ENCODE data around the gene ABTB1.

The ABTB1 gene

DNA sequence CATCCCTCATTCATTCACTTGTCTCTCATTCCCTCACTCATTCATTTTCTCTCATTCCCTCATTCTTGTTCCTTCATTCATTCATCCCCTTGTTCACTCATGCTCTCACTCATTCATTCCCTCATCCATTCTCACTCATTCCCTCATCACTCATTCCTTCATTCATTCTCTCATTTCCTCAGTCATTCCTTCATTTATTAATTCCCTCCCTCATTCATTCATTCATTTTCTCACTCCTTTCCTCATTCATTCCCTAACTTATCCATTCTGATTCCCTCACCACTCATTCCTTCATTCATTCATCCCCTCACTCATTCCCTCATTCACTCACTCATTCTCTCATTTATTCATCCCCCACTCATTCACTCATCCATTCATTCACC is 13.8 kb downstream of the ABTB1 start:
- DNase-seq, result no peak

DNA sequence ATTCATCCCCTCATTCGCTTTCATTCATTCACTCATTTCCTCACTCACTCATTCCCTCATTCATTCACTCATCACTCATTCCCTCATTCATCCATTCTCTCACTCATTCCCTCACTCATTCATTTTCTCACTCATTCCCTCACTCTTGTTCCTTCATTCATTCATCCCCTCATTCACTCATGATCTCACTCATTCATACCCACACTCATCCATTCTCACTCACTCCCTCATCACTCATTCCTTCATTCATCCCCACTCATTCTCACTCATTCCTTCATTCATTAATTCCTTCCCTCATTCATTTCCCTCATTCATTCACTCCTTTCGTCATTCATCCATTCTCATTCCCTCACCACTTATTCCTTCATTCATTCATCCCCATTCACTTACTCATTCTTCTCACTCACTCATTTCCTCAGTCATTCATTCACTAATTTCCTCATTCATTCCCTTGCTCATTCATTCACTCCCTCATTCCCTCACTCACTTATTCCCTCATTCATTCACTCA is 14.5 kb downstream of the ABTB1 start:
- DNase-seq, result no peak

DNA sequence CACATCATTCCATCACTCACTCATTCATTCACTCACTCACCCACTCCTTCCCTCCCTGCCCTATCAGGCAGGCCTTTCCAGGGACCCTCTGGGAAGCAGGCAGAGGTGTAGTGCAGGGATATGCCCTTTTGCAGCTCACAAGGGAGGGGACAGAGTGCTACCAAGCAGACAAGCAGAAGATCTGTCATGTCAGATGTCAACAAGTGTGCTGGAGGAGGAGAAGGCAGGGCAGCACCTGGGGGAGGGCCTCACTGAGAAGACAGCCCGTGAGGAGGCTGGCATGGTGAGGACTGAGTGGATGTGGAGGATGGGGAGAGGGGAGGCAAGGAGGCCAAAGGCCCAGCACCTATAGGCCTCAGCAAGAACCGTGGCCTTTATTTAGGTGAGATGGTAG is 15.3 kb downstream of the ABTB1 start:
- no peak for DNase-seq

DNA sequence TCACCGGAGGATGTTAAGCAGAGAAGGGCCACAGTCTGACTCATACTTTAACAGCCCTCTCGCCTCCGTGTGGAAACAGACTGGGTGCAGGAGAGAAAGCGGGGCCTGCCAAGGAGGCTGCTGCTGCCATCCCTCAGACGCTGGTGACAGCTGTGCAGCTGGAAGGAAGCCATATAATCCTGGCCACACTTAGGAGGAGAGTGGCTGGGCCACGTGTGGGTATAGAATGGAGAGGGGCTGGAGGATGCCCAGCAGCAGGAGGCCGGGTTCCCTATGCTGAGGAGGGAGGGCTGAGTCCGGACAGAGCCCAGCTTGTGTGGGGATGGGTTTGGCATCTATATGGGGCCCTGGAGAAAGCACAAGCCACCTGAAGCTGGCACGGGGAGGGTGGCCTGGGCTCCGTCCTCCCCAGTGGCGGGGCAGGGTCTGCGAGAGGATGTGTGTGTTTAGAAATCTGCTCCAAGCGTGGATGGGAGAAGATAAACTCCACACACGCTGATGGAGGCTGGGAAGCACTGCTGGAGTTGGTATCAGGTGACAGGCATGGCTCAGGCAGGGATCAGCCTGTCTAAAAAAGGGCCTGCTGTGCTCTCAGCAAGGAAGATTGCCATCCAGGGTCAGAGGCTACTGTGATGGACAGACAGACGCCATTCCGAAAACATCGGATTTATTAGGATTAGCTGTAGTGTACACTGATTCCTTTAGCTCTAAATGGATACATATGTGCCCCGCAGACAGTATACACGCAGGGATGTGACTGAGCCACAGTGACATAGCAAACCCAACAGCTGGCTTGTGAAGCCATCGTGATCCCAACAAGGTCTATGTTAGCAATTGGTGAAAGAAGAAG is 15.9 kb downstream of the ABTB1 start:
- DNase-seq, result peak in 7 of 51 donors; percentile 22 to 62 (median 34)

DNA sequence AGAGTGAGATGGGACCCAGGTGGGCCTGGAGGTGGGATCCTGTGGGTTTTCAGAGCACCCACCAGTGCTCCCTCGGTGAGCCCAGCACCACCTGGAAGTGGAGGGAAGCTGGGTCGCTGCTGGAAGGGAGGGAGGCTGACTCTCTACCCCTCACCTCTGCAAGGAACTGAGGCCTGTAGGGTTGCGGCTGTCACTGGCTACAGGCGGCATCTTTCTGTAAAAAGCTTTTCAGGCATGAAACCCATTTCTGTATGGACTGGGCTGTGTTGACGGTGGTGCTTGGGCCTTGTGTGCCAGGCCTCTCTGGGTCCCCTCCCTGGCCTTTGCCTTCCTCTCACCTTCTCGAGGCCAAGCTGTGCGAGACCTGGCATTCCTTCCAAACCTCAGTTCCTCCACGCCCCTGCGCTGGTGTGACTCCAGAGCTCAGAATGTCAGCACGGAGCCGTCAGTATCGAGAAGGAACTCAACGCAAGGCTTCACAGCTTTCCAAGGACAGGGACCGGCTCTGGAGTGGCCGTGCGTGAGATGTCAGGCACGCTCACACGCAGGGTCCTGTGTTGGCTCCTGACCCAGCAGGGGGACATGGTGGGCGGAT is 16.6 kb downstream of the ABTB1 start:
- DNase-seq, result no peak

DNA sequence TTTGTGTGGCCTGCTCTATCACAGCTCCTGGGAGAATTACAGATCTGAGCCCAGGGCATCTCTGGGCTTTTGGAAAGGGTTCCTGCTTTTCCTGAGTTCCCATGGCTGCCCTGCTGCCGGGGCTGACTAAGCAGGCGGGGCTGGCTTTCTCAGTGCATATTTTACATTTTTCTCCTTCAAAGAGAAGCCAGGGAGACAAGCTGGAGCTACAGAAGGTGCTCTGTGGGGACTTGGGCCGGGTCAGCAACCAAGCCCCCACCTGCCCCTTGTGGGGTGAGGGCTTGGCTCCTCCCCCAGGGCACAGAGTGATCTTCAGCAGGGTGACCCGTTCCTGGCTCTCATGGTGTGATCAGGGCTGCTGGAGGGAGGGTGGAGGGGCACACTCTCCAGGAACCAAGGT is 17.4 kb downstream of the ABTB1 start:
- no peak for DNase-seq

DNA sequence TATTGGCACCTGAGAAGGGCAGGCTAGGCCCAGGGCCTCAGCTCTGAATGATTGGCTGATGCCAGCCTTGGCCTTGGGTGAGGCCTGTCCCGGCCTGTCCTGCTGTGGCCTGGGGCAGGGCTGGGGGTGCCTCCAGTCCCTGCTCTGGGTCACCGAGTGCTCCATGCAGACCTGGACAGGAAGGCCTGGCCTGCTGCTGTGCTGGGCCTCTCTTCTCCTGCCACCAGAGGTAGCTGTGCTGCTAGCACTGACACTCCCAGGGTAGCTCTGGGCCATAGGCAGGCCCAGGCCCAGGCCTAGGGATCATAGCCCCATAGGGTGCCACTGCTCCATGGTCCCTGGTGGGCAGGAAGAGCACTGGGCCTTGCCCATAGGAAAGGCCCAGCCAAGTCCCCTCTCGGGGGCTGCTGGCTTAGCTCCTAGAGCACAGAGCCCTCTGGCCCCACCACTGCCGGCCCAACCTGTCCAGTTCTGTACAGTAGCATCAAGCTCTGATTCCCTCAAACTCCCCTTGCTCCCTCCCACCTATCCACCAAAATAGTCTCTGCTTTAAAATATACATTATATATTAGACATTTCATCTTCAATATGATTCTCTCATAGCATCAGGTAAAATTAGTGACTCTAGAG is 18.2 kb downstream of the ABTB1 start:
- no peak for DNase-seq

DNA sequence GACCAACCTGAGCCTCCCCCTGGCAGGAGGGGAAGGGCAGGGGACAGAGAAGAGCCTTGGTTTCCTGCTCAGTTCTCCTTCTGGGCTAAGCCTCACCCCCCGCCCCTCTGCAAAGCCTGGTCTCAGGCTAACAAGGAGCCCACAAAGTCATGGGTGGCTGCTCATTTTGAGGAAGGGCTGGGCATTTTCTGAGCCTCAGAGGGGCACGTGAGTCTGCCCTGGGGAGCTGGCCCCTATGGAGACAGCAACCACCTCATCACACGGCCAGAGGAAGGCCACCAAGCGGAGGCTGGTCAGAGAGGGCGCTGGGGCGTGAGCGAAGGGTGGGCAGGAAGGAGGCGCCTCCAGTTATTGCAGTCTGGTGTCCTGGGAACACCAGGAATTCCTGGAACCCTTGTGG is 18.7 kb downstream of the ABTB1 start:
- no peak for DNase-seq

DNA sequence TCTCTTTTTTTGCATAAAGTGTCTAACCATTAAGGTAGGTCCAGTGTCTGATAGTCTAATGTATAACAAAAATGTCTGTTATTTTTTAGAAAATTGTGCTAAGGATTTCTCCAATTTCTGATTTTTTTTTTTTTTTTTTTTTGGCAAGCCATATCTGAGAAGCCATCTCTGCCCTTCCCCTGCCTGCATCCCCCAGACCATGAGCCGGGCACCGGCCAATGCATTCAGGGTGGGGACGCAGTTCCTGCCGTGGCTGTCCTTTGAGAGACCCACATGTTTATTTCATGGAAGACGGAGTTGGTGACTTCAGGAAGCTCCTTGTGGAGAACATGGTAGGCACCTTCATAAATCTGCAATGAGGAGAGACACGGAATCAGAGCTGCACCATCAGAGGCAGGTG is 19.2 kb downstream of the ABTB1 start:
- DNase-seq, result no peak

DNA sequence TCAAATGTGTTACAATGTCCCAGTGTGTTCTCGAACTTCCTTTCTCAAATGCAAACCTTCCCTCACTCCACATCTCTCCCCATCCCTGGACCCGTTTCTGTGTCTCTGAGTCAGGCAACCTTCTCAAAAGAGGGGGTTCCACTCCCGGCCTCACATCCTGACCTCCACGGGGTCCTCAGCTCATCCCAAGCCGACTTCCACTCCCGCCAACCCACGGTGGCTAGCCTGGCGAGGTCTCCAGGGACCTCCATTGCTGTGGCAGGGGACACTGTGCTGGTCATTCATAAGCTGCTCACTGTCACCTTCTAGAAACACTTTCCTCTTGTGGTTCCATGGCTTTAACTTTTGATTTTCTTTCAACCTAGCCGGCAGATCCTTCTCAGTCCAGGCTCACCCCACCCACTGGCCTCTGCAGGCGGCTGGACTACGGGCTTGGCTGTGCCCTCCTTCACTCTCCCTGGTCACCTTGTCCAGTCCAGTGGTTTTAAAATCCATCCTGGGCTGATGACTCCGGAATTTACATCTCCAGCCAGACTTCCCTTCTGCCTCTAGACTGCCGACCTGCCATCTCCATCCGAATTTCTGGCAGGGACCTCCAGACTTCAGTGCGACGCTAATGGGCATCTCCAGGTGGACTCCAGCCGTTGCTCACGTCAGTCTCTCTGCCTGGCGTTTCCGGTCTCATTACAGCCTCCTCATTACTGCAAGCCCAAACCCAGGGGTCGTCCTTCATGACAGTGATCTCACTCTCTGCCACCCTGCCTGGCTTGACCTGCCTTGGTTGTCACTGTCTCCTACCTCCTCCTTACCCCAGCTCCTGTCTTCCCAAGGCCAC is 20.0 kb downstream of the ABTB1 start:
- DNase-seq, result no peak

DNA sequence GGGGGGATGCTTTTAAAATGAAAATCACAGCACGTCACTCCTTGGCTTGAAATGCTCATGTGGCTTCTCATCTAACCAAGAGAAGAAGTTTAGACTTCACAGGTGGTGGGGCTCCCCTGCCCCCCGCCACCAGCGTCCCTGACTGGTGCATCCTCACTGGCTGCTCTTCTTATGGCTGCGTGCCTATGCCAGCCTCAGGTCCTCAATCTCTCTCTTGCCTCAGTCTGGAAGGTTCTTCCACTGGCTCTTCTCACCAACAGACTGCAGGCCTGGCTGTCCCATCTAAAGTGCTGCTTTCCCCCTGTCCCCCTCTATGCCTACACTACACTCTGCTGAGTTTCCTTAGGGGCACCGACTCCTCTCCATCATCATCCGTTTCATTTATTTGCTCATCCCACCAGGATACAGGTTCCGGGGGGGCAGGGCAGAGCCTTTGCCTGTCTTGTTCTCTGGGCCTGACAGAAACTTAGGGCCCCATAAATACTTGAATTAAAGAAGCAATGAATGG is 20.6 kb downstream of the ABTB1 start:
- no peak for DNase-seq

DNA sequence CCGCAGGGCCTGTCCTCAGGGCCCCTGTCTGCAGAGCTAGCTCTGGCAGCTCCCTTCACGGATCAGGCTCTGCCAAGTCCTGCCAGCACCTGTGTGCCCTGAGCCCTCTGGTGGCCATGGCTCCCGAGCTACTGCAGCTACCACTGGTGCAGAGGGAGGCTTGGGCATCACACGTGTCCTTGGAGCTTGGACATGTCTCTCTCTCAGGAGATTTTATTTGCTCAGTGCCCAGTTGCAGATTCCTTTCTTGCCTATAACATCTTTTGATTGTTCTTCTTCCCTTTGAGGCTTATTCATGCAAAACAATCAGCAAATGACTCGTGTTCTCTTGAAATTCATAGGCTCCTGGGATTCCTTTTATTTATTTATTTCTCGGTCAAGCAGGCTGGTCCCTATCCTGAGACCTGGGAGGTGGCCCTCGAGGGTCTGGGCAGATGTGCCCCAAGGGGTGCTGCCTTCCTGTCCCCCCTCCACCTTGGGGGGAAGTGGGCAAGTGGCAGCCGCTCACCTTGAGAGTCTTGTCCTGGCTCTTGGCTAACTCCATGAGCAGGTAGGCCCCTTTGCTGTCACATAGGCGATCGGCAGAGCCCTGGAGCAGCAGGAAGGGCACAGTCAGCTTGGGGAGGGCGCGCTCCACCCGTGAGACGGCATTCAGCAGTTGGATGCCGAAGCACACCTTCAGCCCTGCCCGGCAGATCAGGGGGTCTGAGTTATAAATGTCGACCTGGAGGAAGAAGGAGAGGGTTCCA is 21.9 kb downstream of the ABTB1 start:
- peak in 7 of 51 donors; percentile 16 to 24 (median 20) for DNase-seq

DNA sequence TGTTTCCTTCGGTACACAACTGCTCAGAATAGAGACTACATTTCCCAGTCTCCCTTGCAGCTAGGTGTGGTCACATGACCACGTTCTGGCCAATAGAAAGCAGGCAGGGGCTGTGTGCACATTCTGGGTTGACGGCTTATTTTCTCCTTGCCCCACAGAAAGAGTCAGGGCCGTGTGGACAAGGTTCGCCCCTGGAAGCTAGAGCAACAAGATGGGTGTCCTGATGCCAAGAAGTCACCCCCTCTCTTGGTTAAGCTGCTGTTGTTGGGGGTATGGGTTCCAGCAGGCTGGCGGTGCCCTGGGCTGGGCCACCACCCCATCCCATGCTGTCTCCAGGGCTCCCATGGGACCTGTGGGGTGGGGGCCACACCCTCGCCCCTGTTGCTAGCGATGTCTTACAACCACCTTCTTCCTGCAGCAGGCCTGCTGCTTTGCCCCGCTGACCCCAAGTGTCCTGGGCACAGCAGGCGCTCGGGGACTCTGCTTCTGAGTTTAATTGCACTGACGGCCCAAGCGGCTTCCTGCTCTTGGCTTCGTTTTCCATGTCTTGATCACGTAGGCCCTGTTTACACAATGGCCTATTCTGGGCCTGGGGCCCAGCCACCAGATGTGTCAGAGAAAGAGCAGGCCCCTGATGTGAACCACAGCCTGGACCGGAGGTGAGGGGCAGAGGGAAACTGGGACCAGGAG is 24.9 kb downstream of the ABTB1 start:
- DNase-seq, result peak in 48 of 51 donors; percentile 14 to 85 (median 63)

DNA sequence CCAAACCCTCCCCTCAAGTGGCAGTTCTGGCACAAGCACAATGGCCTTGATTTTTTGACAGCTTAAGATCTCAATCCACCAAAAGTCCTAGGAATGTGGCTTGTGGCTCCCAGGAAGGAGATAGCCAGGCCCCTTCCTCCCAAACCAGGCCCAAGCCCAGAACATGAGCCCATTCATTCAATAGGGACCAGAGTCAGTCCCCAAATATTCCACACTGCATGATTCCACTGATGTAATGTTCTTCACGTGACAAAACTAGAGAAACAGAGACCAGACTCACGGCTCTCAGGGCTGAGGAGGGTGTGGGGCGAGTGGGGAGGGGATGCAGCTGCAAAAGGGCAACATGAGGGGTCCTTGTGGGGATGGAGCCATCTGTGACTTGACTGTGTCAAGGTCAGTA is 25.5 kb downstream of the ABTB1 start:
- DNase-seq, result no peak

DNA sequence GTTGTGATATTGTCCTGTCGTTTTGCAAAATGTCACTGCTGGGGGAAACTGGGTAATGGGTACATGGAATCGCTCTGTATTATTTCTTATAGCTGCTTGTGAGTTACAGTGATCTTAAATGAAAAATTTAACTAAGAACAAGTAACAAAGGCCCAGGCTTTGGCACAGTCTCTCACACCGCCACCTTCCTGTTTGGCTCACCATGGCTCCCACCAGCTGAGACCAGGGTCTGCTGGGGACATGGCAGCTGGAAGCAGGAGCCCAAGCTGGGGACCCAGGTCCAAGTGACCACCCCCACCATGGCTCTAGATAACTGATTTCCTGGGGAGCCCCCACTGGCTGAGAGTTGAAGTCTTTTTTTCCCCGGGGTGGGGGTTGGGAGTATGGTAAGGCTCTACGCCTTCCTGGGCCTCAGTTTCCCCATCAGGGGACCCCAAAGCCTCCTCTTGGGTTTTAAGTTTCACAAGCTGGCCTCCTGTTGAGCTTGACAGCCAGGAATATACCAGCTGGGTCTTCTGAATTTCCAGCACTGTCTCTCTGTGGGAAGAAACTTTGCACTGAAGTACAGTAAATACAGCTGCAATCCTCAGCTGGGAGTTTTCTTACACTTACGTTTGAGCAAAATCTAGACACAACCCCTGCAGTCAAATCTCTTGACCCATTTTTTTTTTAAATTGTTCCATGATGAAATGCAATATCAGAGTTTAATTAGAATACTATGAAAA is 26.1 kb downstream of the ABTB1 start:
- DNase-seq, result no peak

DNA sequence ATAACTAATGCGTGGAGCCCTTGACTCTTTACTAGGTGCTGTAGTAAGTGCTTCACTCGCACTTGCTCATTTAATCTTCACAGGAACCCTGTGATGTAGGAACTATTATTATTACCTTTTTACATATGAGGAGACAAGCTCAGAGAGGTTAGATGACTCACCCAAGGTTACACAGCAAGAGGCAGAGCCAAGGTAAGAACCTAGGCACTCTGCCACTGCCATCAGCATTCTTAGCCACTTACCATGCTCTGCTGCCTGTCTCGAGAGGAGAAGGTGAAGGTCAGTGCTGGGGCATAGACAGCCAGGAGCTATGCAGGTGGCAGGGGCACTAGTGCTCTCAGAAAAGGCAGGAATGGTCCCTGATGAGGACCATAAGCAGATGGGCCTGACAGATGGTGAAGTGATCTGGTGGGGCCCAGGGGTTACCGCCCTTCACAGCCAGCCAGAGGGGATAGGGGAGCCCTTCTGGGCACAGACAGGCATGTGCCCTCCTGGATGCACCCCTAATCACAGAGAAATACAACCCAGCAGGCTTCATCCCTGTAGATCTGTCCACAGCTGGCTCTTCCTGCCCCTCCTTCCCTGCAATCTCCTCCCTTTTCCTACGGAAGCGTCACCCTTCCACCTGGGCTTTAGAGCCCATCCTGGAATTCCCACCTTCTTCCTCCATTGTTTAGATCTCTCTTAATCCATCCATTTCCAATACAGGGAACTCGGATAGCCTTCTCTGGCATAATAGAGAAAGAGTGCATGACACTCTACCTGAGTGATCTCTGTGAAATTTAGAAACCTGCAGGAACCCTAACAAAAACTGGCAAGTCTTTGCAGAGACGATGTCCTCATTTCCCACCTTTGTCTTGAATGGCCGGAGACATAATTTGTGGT is 26.9 kb downstream of the ABTB1 start:
- no peak for DNase-seq

DNA sequence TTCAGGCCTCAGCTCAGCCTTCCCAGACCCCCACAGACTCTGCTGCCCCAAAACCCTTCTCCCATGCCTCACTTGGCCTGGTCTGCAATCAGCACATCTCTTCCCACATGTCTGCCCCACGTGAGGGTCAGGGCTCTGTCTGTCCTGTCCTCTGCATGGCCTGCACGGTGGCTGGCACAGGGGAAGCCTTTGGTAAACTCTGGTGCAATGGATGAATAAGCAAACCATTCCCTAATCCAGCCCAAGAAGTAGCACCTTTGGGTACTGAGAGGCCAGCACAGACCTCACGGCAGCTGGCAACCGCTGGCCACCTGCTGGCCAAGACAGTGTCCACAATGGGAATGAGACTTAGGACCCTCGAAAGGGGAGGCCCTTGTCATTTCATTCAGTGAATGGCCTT is 27.7 kb downstream of the ABTB1 start:
- no peak for DNase-seq

DNA sequence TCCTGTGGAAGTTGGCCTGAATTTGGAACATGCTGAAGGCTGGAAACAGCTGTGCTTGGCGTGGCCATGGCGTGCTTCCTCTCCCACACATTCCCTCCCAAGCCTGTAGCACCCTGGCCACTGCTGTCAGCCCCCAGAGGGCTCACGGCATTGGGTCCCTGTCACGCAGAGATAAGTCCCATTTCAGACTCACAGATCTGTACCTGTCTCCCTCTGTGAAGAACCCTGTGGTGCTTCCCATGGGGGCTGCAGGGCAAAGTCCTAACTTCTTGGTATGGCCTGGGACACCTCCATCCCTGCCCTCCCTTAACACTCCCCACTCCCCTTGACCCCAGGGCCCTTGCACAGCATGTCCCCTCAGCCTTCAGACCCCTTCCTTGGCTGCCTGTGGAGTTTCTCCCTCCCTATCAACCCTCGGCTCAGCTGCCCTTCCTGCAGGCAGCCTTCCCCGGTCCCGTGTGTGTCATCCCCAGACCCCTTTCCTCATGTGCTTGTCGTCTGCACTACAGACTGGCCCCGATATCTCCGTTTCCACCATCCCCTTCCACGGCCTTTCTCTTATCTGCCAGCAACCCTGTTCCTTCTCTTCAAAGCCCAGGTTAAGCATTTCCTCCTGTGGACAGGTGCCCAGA is 28.6 kb downstream of the ABTB1 start:
- DNase-seq, result no peak

All from hypothalamus (tissue), 51 donors.